HG02759 (cell line): ENCODE results near the gene ME3.
"Not testable (repeated sequence)": the region's sequence is repeated elsewhere in the genome, so short reads cannot be mapped to it uniquely, and the experiment has no call there.

ENCODE experiments used
- ATAC-seq: cut with Tn5 transposase; IDR thresholded peaks from one replicate; pipeline ENCODE4 v1.9.1; 2021; ENCODE audit warnings: mild to moderate bottlenecking, moderate library complexity; ENCODE audit not compliant: unreplicated experiment

ME3 gene

DNA sequence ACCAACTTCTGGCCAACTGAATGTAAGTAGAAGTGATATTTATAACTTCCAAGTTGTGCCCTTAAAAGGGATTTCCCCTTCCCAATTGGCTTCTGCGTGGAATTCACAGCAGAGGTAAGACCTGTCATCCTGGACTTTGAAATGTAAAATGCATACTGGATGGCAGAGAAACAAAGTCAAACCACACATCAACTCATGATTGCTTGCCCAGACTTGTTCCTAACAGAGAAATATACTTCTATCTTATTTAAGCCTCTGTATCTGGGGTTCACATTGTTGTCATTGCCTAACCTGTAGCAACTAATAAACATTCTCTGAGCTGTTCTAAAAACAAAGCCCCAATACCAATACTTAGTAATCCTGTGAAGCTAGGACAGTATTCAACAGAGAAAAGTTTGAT, 6.2 kb downstream of the ME3 start:
- no peak for ATAC-seq

DNA sequence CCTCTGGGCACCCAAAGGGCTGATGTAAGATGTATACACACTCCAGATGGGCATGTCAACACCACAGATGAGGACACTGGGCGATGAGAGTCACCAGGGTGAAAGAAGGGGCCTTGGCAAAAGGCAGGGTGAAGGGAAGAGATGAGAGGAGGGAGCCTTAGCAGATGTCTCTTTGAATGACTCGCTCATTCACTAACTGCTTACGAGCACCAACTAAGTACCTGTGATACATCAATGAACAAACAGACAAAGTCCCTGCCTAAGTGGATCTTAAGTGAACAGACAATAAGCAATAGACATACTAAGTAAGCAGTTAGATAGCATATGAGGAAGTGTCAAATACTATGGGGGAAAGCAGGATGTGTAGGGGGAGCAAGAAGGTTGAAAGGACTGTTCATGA, 7.5 kb downstream of the ME3 start:
- no peak for ATAC-seq

DNA sequence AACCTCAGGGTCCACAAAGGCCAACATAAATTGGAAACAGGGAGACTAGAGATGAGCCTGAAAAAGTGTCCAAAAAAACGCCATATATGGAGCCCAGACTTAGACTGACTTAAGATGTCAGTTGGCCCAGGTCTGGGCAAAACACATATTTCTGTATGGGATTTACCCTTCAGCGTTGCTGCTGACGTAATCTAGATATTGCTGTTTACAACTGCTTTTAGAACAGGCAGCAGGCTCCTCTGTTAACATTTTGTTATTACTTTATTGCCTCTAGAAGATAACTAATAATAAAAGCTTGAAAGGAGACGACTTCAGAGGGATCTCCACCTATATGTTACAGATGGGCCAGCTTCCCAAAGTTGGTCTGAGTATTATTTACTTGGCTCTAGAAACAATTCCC, 8.7 kb downstream of the ME3 start:
- ATAC-seq, result no peak

DNA sequence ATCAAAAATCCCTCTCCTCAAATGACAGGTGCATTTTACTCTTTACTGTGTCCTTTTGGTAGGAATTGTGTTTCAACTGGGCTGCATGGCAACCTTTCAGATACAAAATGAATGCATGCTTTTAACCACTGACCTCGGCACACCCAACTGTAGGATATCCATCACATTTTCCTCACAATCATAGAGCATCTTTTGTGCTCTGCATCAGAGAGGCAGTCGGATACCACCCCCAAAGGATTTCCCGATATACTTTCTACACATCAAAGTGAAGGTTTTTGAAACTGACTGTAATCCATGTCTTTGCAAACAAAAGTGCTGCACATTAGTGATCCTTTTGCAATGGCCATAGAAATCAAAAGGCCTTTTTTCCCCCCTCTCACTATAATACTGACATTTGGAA, 9.1 kb downstream of the ME3 start:
- ATAC-seq, result no peak

DNA sequence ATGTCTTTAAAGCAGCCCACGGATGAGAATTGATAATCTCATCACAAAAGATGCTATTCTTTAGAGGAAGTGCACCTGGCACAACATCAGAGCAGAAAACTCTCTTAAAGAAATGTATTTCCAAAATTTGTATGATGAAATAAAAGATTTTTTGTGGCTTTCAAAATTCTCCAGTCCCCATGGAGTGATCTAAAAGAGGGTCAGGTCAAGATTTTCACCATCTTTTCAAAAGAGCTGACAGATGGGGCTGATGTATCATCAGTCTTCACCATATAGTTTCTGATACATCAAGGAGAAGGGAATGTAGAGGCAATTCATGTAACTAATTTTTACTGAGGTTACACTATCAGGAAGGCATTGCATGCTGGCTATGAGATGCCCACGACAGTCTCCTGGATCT, 11.7 kb downstream of the ME3 start:
- no peak for ATAC-seq

DNA sequence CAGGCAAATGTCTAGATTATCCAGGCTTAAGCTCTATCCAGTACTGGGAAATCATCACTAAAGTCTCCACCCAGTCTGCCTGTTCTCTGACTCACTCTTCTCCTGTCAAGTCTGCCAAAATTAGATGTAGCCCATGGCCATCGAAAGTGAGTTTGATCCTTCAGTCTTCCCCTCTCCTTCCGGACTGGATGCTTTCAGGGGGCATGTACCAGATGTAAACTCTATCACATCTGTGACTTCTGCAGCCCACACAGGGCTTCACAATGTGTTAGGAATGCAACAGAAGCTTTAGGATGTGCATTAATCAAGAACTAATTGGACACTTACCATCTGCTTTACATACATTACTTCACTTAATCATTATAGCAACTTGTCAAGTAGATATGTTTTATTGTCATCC, 12.3 kb downstream of the ME3 start:
- no peak for ATAC-seq

DNA sequence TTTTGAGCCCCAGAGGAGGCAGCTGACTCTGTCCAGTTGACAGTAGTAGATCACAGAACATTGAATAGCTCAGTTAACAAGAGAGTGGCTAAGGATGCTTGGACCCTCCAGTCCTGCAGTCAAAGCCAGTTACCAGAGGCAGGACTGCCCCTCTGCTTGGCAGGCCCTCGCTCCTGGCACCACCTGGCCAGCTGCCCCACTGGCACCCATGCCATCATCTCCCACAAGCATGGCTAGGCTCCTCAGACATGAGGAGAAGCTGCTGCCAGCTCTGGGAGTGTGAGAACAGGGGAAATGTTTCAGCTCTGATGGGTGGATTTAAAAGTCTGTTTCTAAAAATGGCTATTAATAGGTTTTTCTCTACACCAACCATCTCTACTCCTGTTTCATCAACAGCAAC, 13.9 kb downstream of the ME3 start:
- ATAC-seq, result no peak

DNA sequence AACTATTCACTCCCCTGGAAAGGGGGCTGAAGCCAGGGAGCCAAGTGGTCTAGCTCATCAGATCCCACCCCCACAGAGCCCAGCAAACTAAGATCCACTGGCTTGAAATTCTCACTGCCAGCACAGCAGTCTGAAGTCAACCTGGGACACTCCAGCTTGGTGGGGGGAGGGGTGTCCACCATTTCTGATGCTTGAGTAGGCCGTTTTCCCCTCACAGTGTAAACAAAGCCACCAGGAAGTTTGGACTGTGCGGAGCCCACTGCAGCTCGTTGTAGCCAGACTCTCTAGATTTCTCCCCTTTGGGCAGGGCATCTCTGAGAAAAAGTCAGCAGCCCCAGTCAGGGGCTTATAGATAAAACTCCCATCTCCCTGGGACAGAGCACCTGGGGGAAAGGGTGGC, 27.2 kb downstream of the ME3 start:
- not testable (repeated sequence) for ATAC-seq

DNA sequence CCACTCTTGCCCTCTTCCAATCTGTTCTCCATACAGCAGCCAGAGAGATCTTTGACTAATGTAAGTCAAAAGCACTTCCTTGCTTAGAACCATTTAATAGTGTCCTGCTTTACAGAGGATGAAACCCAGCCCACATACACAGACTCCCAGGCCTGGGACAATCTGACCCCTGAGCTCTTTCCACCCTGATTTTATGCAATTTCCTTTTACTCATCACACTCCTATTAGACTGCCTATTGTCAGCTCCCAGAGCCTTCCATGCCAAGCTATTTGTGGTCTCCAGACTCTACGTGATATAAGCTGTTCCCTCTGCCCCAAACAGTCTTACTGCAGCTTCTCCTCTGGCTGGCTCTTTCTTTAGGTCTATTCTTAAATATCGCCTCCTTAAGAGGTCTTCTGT, 28.1 kb downstream of the ME3 start:
- no peak for ATAC-seq

DNA sequence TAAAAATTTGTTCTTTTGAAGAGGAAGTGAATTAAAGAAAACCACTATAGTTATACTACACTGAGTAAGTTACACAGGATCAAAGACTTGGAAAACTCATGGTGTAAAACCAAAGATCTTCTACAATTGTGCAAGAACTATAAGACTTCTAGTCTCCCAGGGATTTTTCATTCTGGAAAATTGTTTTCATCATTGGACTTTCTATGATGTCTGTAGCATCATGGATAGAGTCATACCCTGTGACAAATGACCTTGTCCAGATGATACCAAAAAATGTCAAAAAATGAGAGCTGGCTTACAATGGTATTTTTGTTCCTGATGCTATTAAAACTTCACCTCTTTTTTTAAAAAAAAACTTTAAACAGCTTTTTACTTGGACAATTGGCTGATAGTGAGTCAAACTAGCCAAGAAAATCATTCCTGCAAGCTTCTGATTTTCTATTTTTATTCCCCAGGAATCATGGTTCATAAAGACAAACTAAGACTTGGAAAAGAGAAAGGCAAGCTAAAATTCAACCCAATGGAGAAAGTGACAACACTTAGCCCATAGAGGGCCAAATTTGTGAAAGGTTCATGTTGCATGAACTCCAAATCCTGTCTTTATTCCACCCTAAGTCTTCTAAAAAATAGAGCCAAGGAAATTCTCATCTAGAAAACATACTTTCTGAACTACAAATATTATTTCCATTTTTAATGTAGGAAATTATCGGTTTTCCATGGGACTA, 30.7 kb downstream of the ME3 start:
- ATAC-seq, result no peak

DNA sequence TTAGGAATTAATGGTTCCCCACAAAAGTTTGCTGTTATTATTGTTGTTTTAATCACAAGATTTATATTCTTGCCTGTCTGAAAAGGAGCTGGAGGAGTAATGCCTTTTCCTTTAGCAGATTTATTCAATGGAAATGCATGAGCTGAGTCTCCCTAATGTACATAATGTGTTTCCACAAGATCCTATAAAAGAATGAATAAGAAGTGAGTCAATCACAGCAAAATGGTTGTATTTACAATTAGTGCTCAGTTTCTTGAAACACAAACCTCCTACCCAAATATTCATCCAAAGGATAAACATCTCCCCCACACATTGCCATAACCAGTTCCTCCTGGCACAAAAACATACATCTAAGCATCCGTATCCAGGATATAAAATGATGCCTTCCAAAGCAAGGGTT, 33.3 kb downstream of the ME3 start:
- no peak for ATAC-seq

DNA sequence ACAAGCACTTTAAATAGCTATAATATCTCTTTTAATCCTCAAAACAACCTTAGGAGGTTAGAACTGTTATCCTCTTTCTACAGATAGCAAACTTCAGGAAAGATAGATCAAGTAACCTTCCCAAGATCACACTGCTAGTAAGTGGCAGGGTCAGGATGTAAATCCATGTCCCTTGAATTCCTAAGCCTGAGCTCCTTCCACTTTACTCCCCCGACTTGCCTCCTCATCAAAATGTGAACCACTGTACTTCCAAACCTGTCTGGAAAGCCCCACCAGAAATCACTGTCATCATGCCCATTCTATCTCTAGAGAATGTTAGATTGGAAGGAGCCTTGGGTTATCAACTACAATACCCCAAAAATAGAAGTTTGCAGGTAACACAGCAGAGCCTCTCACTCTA, 33.7 kb downstream of the ME3 start:
- no peak for ATAC-seq

DNA sequence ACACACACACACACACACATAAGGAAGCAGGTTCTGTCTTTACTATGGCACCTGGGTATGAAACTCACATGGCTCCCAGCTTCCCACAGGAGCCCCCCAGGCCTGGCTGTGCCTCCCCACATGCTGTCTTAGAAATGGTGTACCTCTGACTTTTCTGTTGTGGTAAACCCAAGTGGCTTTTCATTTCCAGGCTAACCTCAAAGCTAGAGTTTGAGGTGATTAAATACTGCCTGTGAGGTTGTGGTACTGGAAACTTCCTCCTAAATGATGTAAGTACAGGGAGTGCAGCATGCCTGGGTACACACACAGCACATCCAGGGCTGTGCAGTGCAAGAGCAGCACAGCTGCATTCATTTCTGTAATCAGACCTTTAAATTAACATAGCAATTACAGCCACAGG, 34.4 kb downstream of the ME3 start:
- ATAC-seq, result no peak

DNA sequence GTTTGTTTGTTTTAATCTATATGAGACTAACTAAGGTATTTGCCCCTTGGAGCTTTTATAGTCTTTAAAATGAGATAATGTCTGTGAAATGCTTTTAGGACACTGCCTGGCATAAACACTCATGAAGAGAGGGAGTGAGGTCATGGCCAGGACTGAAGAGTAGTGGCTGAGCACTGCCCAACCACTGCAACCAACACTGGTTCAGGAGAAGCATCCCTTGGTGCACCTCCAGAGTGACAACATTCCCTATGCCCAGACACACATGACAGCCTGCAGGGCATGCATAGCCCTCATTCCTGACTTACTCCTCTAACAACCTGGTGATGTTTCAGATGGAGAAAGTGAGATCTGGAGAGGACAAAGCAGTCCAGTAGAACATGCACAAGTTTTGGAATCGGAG, 36.1 kb downstream of the ME3 start:
- ATAC-seq, result no peak

DNA sequence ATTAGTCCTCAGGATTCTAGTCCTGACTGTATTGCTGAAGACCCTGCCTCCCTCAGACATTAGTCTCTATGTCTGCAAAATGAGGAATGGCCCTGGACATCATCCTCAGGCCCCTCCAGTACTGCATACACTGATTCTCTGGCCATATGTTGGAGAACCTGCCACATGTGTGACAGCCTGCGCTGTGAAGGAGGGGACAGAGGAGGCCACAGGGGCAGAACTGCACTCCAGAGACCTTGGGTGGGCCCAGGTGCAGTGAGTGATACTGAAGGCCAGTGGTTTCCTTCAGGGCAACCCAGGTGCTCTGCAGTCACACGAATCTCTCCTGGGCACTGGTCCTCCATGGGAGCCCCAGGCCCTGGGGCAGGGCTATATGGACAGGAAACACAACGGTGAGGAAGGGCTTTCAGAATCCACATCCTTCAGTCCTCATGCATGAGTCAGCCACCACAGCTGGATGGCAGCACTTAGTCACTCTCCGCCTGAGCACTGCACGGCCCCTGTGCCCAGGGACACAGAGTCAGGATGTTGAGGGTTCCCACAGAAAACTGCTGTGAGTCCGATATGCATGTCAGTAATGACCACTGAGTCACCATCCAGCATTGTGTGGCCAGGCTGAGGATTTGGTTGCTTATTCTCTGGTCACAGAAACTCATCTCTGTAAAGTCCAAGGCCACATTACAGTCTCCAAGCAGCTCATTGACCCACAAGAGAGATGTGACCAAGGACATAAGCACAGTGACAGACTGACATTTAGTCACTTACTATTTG, 39.7 kb downstream of the ME3 start:
- ATAC-seq, result peak; percentile 69

DNA sequence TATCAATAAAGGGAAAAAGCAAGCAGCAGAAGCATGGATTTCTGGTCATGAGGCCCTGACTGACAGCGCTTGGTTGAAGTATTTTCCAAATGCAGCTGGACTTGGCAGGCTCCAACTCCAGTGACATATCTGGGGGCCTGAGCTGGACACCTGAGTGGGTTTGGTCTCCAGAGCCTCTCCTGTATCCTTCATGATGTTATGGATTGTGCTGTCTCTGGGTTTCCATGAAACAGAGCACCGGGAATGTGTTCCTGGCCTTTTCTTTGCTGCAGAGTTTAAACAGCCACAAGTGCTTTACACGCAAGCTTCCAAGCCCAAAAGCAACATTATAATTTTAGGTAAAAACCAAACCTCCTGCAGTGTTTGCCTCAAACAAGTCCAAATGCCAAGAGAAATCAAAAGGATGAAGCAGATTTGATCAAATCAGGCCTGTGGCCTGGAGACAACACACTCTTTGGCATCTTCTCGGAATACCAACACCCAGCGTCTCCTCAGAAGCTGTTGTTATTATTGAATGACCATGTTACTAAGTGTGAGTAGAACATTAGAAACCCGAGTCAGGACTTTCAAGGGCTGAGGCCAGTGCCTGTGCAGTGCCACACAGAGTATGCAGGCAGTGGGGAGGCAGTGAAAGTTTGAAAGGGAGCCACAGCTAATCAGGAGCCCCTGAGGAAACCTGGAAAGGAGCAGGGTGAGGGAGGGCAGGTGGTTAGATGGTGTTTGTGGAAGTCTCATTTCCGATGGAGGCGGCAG, 42.0 kb downstream of the ME3 start:
- ATAC-seq, result no peak

DNA sequence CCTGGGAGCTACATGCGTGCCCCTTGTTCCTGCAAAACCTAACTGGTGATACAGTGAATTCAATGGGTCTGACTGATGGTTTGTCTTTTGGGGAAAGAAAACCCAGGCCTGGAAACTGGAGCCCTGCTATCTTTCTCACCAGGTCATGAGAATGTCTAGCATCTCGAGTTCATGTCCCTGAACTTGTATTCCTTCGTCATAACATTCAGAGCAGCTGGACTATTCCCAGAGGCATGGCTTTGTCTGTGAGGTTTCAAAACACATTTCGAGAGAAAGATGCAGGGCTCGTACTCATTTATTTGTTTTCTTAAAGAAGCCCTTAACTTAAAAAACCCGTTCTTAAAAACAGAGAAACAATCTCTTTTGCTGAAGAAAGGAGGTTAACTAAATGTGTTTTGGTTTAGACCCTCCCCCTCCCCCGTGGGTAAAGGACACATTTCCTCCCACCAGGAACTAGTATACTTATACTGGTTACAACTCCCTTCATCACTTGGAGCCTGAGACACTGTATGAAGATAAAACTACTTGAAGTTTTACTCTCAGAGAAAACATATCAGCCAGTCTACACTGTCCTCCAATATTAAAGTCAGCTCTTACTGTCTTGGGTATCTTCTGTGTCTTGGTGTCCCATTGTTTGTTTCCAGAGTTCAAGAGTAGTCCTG, 43.2 kb downstream of the ME3 start:
- no peak for ATAC-seq

DNA sequence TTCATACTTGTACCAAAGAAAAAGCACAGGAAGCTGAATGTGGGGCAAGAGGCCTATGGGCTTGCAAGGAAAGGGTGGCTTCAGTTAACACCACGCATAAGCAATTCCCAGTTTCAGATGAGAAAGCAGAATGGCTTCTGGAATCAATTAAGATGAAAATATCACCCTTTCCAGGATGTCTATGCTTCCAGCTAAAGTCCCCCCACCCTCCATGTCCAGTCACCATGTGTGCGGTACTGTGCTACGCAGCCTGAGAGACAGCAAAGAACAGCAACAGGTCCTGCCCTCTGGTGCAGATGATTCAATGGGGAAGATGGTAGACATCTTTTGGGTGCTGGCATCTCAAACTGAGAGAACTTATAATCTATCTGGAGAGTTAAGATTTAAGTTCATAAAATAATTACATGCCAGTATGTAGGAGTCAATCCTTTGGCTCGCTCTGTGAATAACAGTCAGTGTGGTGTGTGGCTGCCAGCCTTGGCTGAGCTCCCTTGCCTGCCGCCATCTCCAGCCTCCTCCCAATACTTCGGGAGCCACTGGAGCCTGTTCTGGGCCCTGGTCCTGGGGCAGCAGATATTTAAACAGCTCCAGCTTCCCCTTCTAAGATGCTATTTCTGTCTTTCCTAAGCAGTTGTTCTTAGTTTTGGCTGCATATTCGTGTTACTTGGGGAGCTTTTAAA, 44.5 kb downstream of the ME3 start:
- no peak for ATAC-seq

DNA sequence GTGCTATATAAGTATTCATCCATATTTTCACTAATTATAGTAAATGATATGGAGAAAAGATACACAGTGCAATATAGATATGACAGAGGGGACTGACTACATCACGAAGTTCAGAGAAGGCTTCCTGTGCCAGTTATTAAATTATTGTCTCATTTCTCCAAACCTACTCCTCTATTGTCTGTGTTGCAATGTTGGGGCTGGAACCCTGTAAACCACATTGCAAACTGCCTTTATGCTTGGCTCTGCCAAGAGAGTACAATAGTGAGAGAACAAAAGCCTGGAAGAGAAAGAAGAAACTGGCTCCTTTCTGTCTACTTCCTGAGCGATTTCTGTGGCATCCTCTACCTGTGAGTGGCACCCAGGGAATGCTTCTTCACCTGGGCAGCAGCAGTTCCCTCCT, 46.4 kb downstream of the ME3 start:
- peak; percentile 22 for ATAC-seq

DNA sequence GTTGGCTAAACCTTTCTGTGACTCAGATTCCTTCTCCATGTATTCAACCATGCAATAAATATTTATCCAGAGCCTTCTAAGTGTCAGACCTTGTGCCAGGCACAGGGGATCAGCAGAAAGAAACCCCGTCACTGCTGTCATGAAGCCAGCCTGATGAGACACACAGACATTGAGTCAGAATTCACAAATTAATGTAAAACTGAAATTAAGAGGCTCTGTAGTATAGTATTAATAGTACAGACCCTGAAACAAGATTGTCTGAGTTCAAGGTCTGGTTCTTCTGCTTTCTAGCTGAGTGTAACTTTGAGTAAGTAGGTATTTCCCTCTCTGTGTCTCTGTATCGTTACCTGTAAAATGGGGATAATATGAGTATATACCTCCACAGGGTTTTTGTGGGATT, 46.9 kb downstream of the ME3 start:
- ATAC-seq, result peak; percentile 72

DNA sequence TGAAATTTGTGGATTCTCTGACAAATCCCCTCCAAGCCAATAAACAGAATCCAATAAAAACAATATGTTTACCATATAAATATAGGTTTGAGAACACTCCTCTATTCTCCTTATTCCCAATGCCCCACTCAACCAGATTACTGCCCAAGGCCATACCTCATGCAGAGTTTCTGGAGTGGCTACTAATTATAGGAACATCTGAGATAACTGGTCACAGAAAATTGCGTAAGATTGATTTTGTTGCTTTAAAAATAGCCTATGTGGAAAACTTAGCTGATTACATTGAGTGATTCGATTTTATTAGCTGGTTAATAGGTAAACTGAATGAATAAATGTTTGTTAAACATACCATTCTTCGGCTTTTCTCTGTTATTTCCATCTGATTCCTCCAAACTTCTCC, 48.0 kb downstream of the ME3 start:
- no peak for ATAC-seq
